OCI-LY1 (cell line): Measurements from ENCODE around the gene LIX1L.
"Not testable (repeated sequence)": the region's sequence is repeated elsewhere in the genome, so short reads cannot be mapped to it uniquely, and the experiment has no call there.

Experiments
- H2AFZ ChIP-seq: fragments of 200-600 bp; sonication (generic), shearing (Covaris generic); 2 replicates; pipeline ENCODE4 v1.6.0; 2014; ENCODE audit warnings: antibody characterized with exemption, mild to moderate bottlenecking, low read length
- H3F3A ChIP-seq: fragments of 200-600 bp; sonication (generic), shearing (Covaris generic); 2 replicates; pipeline ENCODE4 v1.6.0; 2014; ENCODE audit warnings: mild to moderate bottlenecking, antibody characterized with exemption, low read length, moderate library complexity; ENCODE audit not compliant: insufficient read depth
- H3K27ac ChIP-seq: fragments of 200-600 bp; sonication (generic); 2 replicates; pipeline ENCODE4 v1.5.1; 2014; ENCODE audit warnings: low read length, mixed run types, mild to moderate bottlenecking, low read depth; ENCODE audit not compliant: poor library complexity, severe bottlenecking
- H3K27me3 ChIP-seq: fragments of 200-600 bp; sonication (generic); 2 replicates; pipeline ENCODE4 v1.6.0; 2014; ENCODE audit warnings: antibody characterized with exemption, mild to moderate bottlenecking, low read length, moderate library complexity; ENCODE audit not compliant: insufficient read depth
- H3K36me3 ChIP-seq: fragments of 200-600 bp; sonication (generic); 2 replicates; pipeline ENCODE4 v1.6.1; 2014; ENCODE audit warnings: mild to moderate bottlenecking, antibody characterized with exemption, low read length, moderate library complexity, mixed read lengths; ENCODE audit not compliant: insufficient read depth
- H3K4me1 ChIP-seq: fragments of 200-600 bp; sonication (generic); 2 replicates; pipeline ENCODE4 v1.5.1; 2014; ENCODE audit warnings: mild to moderate bottlenecking, low read length, moderate library complexity; ENCODE audit not compliant: insufficient read depth, severe bottlenecking
- H3K4me2 ChIP-seq: fragments of 200-600 bp; sonication (generic), shearing (Covaris generic); 2 replicates; pipeline ENCODE4 v1.6.1; 2014; ENCODE audit warnings: low read length
- H3K4me3 ChIP-seq: fragments of 200-600 bp; sonication (generic); 2 replicates; pipeline ENCODE4 v1.5.1; 2014; ENCODE audit warnings: low read length, low read depth, mild to moderate bottlenecking, mixed read lengths; ENCODE audit not compliant: poor library complexity, severe bottlenecking
- H3K79me2 ChIP-seq: fragments of 200-600 bp; shearing (Covaris generic); 2 replicates; pipeline ENCODE4 v1.6.1; 2016; ENCODE audit warnings: mixed run types, low read length, mixed read lengths; ENCODE audit not compliant: insufficient read depth
- H3K9ac ChIP-seq: fragments of 200-600 bp; sonication (generic), shearing (Covaris generic); 2 replicates; pipeline ENCODE4 v1.6.1; 2014; ENCODE audit warnings: mild to moderate bottlenecking, low read length, mixed read lengths
- H3K9me2 ChIP-seq: fragments of 200-600 bp; sonication (generic), shearing (Covaris generic); 2 replicates; pipeline ENCODE4 v1.6.1; 2014; ENCODE audit warnings: low read depth, mild to moderate bottlenecking, low read length, mixed read lengths
- H3K9me3 ChIP-seq: fragments of 200-600 bp; shearing (Covaris generic); 2 replicates; pipeline ENCODE4 v1.6.1; 2014; ENCODE audit warnings: low read length, mixed read lengths
- H4K20me1 ChIP-seq: fragments of 200-600 bp; sonication (generic), shearing (Covaris generic); 2 replicates; pipeline ENCODE4 v1.6.0; 2016; ENCODE audit warnings: mild to moderate bottlenecking, low read length; ENCODE audit not compliant: insufficient read depth
- EZH2 ChIP-seq: fragments of 200-600 bp; sonication (generic), shearing (Covaris generic); IDR thresholded peaks from 2 replicates; pipeline ENCODE4 v1.8.0; 2017; ENCODE audit warnings: borderline replicate concordance, mixed run types, mild to moderate bottlenecking, antibody characterized with exemption, low read length, moderate library complexity, mixed read lengths
- TF ChIP-seq, protein P1 (sequence below): fragments of 200-600 bp; sonication (generic), shearing (Covaris generic); IDR thresholded peaks from 2 replicates; pipeline ENCODE4 v1.5.1; 2017; ENCODE audit warnings: mild to moderate bottlenecking, antibody characterized with exemption, low read length, moderate library complexity, mixed read lengths

Gene LIX1L

DNA sequence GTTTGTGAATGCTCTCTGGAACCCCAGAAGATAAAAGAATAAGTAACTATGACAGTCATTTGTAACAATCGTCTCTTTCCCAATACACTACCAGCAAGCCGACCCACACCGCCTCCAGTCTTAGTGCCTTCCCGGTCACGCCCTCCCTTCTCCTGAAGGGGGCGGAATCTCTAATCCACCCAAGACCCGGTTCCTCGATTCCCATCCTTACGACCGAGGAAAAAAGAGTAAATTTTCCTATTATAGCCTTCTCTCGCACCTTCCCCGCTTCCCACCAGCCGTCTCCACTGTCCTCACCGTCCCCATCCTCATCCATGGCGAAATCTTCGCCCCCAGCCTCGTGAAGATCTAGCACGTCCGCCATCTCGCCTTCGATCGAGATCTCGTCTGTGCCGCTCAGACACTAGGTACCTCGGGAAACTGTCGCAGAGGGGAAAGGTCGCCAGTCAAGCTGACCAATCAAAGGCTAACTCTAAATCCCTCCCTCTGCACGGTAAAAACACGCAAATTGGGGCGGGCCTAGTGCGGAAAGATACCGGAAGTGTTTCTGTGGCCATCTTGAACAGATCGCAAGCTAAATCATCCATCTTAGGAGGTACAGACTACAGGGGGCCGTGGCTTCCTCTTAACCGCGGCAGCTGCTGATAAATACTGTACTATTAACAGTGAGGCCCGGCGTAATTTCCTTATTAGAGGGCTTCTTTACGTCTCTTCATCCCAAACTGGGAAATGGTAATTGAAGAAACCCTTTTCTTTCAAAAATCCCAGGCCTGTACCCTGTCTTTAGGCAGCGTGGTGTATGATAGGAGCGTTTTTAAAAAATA, 30.5 kb downstream of the LIX1L start, which contains the start of gene RBM8A:
TSS of gene RBM8A (minus strand) at position 422 of the 824 bp plus-strand sequence. CDS start at position 364, 58 bp downstream.
- peaks cover 27% of the 10 kb centered on the region for H3K4me1 ChIP-seq
- peaks cover 4% of the 10 kb centered on the region; the same call in 1 of the 2 replicates for H3F3A ChIP-seq
- peak within 1 kb of the TSS; percentile 98 for H3K9ac ChIP-seq
- TF ChIP-seq, protein P1, sequence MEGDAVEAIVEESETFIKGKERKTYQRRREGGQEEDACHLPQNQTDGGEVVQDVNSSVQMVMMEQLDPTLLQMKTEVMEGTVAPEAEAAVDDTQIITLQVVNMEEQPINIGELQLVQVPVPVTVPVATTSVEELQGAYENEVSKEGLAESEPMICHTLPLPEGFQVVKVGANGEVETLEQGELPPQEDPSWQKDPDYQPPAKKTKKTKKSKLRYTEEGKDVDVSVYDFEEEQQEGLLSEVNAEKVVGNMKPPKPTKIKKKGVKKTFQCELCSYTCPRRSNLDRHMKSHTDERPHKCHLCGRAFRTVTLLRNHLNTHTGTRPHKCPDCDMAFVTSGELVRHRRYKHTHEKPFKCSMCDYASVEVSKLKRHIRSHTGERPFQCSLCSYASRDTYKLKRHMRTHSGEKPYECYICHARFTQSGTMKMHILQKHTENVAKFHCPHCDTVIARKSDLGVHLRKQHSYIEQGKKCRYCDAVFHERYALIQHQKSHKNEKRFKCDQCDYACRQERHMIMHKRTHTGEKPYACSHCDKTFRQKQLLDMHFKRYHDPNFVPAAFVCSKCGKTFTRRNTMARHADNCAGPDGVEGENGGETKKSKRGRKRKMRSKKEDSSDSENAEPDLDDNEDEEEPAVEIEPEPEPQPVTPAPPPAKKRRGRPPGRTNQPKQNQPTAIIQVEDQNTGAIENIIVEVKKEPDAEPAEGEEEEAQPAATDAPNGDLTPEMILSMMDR = peak; percentile 68
- TF ChIP-seq EZH2 = no peak
- peaks cover 25% of the 10 kb centered on the region for H3K36me3 ChIP-seq
- H3K27me3 ChIP-seq = no peaks in the 10 kb centered on the region
- peak within 1 kb of the TSS; percentile 87 for H3K4me2 ChIP-seq
- no peaks in the 10 kb centered on the region for H3K9me3 ChIP-seq
- H3K27ac ChIP-seq = peak within 1 kb of the TSS; percentile 96
- no peak within 1 kb of the TSS for H2AFZ ChIP-seq
- H3K9me2 ChIP-seq = no peaks in the 10 kb centered on the region
- H4K20me1 ChIP-seq = no peaks in the 10 kb centered on the region
- H3K4me3 ChIP-seq = peak within 1 kb of the TSS; percentile 85
- H3K79me2 ChIP-seq = peaks cover 9% of the 10 kb centered on the region

DNA sequence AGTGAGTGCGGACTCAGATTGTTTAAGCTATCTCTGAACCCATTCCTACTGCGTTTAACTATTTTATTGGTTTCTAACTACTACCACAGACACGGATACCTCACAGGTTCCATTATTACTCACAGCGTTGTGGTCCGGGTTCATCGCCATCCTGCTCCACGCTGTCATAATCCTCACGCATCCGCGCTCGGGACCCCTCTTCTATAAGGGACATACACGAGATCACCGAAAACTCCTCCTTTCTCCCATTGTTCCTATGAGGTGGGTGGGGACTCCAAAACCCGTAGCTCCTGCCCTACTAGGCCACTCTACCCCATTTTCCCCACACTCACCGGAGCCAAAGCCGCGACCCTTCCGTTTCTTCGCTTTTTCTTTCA, 31.1 kb downstream of the LIX1L start:
- no peaks in the 10 kb centered on the region for H3K27me3 ChIP-seq
- peaks cover 4% of the 10 kb centered on the region; the same call in 1 of the 2 replicates for H3F3A ChIP-seq
- H3K4me3 ChIP-seq = peak overlapping the region; percentile 85
- no peaks in the 10 kb centered on the region for H3K9me2 ChIP-seq
- TF ChIP-seq, protein P1 = no peak
- no peak for TF ChIP-seq EZH2
- H3K4me1 ChIP-seq = peaks cover 22% of the 10 kb centered on the region
- H3K4me2 ChIP-seq = peak overlapping the region; percentile 87
- H2AFZ ChIP-seq = no peak overlapping the region
- H3K36me3 ChIP-seq = peaks cover 25% of the 10 kb centered on the region
- H3K79me2 ChIP-seq = peaks cover 9% of the 10 kb centered on the region
- H4K20me1 ChIP-seq = no peaks in the 10 kb centered on the region
- peak overlapping the region; percentile 98 for H3K9ac ChIP-seq
- no peaks in the 10 kb centered on the region for H3K9me3 ChIP-seq
- H3K27ac ChIP-seq = peak overlapping the region; percentile 96

DNA sequence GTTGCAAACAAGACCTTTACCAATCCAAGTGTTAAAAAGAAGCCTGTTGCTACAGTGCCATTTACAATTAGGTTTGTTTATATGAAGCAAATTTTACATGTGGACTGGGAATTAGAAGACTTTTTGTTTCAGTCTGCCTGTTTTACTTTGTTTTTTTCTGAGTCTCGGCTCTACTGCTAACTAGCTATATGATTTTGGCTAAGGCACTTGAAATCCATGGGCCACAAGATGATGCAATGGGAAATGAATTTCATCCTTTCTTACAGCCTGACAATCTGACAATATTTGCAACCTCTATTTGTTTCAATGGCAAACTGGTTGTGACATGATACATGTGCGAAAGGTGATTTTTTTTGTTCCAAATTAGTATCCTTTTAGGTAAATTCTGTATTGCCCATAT, 35.6 kb downstream of the LIX1L start:
- peaks cover 9% of the 10 kb centered on the region for H3K79me2 ChIP-seq
- no peak overlapping the region for H2AFZ ChIP-seq
- H3F3A ChIP-seq = peaks cover 9% of the 10 kb centered on the region; the same call in 1 of the 2 replicates
- no peaks in the 10 kb centered on the region for H3K27me3 ChIP-seq
- no peak overlapping the region for H3K27ac ChIP-seq
- H4K20me1 ChIP-seq = no peaks in the 10 kb centered on the region
- H3K36me3 ChIP-seq = peaks cover 25% of the 10 kb centered on the region
- H3K9me3 ChIP-seq = no peaks in the 10 kb centered on the region
- H3K9ac ChIP-seq = no peak overlapping the region
- H3K4me1 ChIP-seq = peaks cover 31% of the 10 kb centered on the region
- no peak overlapping the region for H3K4me3 ChIP-seq
- H3K4me2 ChIP-seq = no peak overlapping the region
- H3K9me2 ChIP-seq = no peaks in the 10 kb centered on the region
- TF ChIP-seq EZH2 = no peak
- TF ChIP-seq, protein P1 = no peak

DNA sequence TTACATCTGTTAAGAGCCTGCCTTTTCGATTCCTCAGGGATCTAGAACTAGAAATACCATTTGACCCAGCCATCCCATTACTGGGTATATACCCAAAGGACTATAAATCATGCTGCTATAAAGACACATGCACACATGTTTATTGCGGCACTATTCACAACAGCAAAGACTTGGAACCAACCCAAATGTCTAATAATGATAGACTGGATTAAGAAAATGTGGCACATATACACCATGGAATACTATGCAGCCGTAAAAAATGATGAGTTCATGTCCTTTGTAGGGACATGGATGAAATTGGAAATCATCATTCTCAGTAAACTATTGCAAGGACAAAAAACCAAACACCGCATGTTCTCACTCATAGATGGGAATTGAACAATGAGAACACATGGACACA, 37.5 kb downstream of the LIX1L start:
- H4K20me1 ChIP-seq, H3K4me3 ChIP-seq, H3F3A ChIP-seq, H3K9ac ChIP-seq, H2AFZ ChIP-seq, H3K9me2 ChIP-seq, H3K27ac ChIP-seq, H3K27me3 ChIP-seq, H3K79me2 ChIP-seq, H3K9me3 ChIP-seq: not testable (repeated sequence)
- H3K36me3 ChIP-seq = peaks cover 26% of the 10 kb centered on the region; the same call in 1 of the 2 replicates
- peak overlapping the region; percentile 96; the same call in 1 of the 2 replicates for H3K4me2 ChIP-seq
- H3K4me1 ChIP-seq = peaks cover 22% of the 10 kb centered on the region
